Activated naive CD4-positive, alpha-beta T cell treated with Interleukin-2 at 50 U/mL for 16 hours (primary cell): ENCODE data around the gene PCSK9.
A peak's percentile ranks its signal among the peaks of the same experiment; 100 is the strongest.
"Not testable (repeated sequence)": the region's sequence is repeated elsewhere in the genome, so short reads cannot be mapped to it uniquely, and the experiment has no call there.

Experiments used
- DNase-seq: peaks from one replicate; pipeline ENCODE4 v3.0.0-alpha.2; 2020

The PCSK9 gene

GRCh38 chr1:55010194-55010886 lies 29.0 kb upstream of the PCSK9 start:
- DNase-seq = no peak

GRCh38 chr1:55010887-55011217 lies 28.5 kb upstream of the PCSK9 start:
- DNase-seq = no peak

- DNase-seq = no peak
These were observed 26.7 kb upstream of the PCSK9 start for GRCh38 chr1:55012661-55013060.

GRCh38 chr1:55015123-55015522 lies 24.2 kb upstream of the PCSK9 start:
- DNase-seq = no peak

GRCh38 chr1:55015731-55016620 lies 23.4 kb upstream of the PCSK9 start:
- DNase-seq = no peak

GRCh38 chr1:55018395-55018794 lies 21.0 kb upstream of the PCSK9 start:
- no peak for DNase-seq

GRCh38 chr1:55021942-55022546 lies 17.3 kb upstream of the PCSK9 start:
- DNase-seq = peak; percentile 67

- not testable (repeated sequence) for DNase-seq
These were observed 15.2 kb upstream of the PCSK9 start for GRCh38 chr1:55024163-55024562.

- not testable (repeated sequence) for DNase-seq
These were observed 12.7 kb upstream of the PCSK9 start for GRCh38 chr1:55026682-55027081.

GRCh38 chr1:55031098-55031497 lies 8.2 kb upstream of the PCSK9 start:
- DNase-seq = not testable (repeated sequence)

GRCh38 chr1:55033265-55033614 lies 6.1 kb upstream of the PCSK9 start:
- DNase-seq = no peak

GRCh38 chr1:55034476-55035133 lies 4.7 kb upstream of the PCSK9 start:
- no peak for DNase-seq

GRCh38 chr1:55035904-55036303 lies 3.4 kb upstream of the PCSK9 start:
- DNase-seq = no peak

- DNase-seq = no peak
These were observed 1.4 kb upstream of the PCSK9 start for GRCh38 chr1:55037733-55038551.

GRCh38 chr1:55038552-55038838 lies 853 bp upstream of the PCSK9 start:
- DNase-seq = no peak

GRCh38 chr1:55038974-55039341 lies 390 bp upstream of the PCSK9 start:
- no peak for DNase-seq

- no peak for DNase-seq
These were observed 960 bp downstream of the PCSK9 start for GRCh38 chr1:55040083-55040932.

GRCh38 chr1:55040933-55041494 lies 1.7 kb downstream of the PCSK9 start:
- DNase-seq = no peak

GRCh38 chr1:55041613-55042012 lies 2.3 kb downstream of the PCSK9 start:
- DNase-seq = no peak

- DNase-seq = no peak
These were observed 3.7 kb downstream of the PCSK9 start for GRCh38 chr1:55043011-55043410.

GRCh38 chr1:55043726-55044125 lies 4.4 kb downstream of the PCSK9 start:
- no peak for DNase-seq
